Stimulated activated CD4-positive, alpha-beta T cell treated with anti-CD3 and anti-CD28 coated beads, Interleukin-15, amount 100 ng/mL, for 24 hours (primary cell): ENCODE data around the gene SHQ1.
"Not testable (repeated sequence)": the region's sequence is repeated elsewhere in the genome, so short reads cannot be mapped to it uniquely, and the experiment has no call there.

Experiments
- DNase-seq: peaks from one replicate; pipeline ENCODE4 v3.0.0-alpha.2; 2020

Gene SHQ1

GRCh38 chr3:72746430-72747411 lies 101.5 kb downstream of the SHQ1 start:
- no peak for DNase-seq

GRCh38 chr3:72745146-72745999 lies 102.9 kb downstream of the SHQ1 start:
- DNase-seq, result no peak

- DNase-seq, result no peak
Observed at GRCh38 chr3:72744330-72744729, 103.9 kb downstream of the SHQ1 start.

- no peak for DNase-seq
Observed at GRCh38 chr3:72739531-72740466, 108.4 kb downstream of the SHQ1 start.

GRCh38 chr3:72738752-72739530 lies 109.3 kb downstream of the SHQ1 start:
- peak; percentile 77 for DNase-seq

GRCh38 chr3:72735072-72735471 lies 113.2 kb downstream of the SHQ1 start:
- DNase-seq, result not testable (repeated sequence)

GRCh38 chr3:72733676-72734075 lies 114.6 kb downstream of the SHQ1 start:
- no peak for DNase-seq

- not testable (repeated sequence) for DNase-seq
Observed at GRCh38 chr3:72732666-72733345, 115.4 kb downstream of the SHQ1 start.

GRCh38 chr3:72728958-72729467 lies 119.2 kb downstream of the SHQ1 start:
- no peak for DNase-seq

- DNase-seq, result no peak
Observed at GRCh38 chr3:72728329-72728889, 119.8 kb downstream of the SHQ1 start.

- no peak for DNase-seq
Observed at GRCh38 chr3:72727726-72728125, 120.5 kb downstream of the SHQ1 start.

GRCh38 chr3:72727172-72727571 lies 121.1 kb downstream of the SHQ1 start:
- DNase-seq, result no peak

GRCh38 chr3:72725229-72725628 lies 123.0 kb downstream of the SHQ1 start:
- no peak for DNase-seq

GRCh38 chr3:72724070-72724469 lies 124.2 kb downstream of the SHQ1 start:
- no peak for DNase-seq

GRCh38 chr3:72722930-72723726 lies 125.1 kb downstream of the SHQ1 start:
- DNase-seq, result peak; percentile 21

- DNase-seq, result no peak
Observed at GRCh38 chr3:72721683-72722381, 126.4 kb downstream of the SHQ1 start.

- DNase-seq, result no peak
Observed at GRCh38 chr3:72720566-72720965, 127.7 kb downstream of the SHQ1 start.

- no peak for DNase-seq
Observed at GRCh38 chr3:72719137-72719536, 129.1 kb downstream of the SHQ1 start.

GRCh38 chr3:72714135-72714534 lies 134.1 kb downstream of the SHQ1 start:
- not testable (repeated sequence) for DNase-seq
